Transverse colon (tissue), 4 donors: ENCODE results near the gene ZNF76. TPM values are rescaled to one million over a fixed set of nuclear protein-coding genes. Genes with fewer than 3 reads are reported as not detected.
"Not testable (repeated sequence)": the region's sequence is repeated elsewhere in the genome, so short reads cannot be mapped to it uniquely, and the experiment has no call there.

Source experiments
- DNase-seq: peaks from one replicate; pipeline ENCODE4 v3.0.0-alpha.2; 2019
- H3K27ac ChIP-seq, 4 donors: fragments of 200-600 bp; sonication (generic); 2 replicates each; pipeline ENCODE4 v1.5.1; 2016 to 2018; ENCODE audit warnings: inconsistent platforms in 4 of 4
- H3K27me3 ChIP-seq: fragments of 200-600 bp; sonication (generic); 2 replicates; pipeline ENCODE4 v1.5.1; 2017; ENCODE audit warnings: inconsistent platforms
- H3K36me3 ChIP-seq, 4 donors: fragments of 200-600 bp; sonication (generic); 2 replicates each; pipeline ENCODE4 v1.5.1; 2017 to 2019; ENCODE audit warnings: inconsistent platforms in 4 of 4
- H3K4me1 ChIP-seq, 4 donors: fragments of 200-600 bp; sonication (generic); 2 replicates each; pipeline ENCODE4 v1.5.1; 2017 to 2020; ENCODE audit warnings: inconsistent platforms in 4 of 4
- H3K4me3 ChIP-seq, 4 donors: fragments of 200-600 bp; sonication (generic); 1 replicate in 1 of 4; 2 replicates in 3 of 4; pipeline versions ENCODE4 v1.5.1 to v1.6.1; 2017 to 2019; ENCODE audit warnings: inconsistent platforms in 4 of 4
- H3K9me3 ChIP-seq, 2 donors: fragments of 200-600 bp; sonication (generic); 2 replicates each; pipeline ENCODE4 v1.5.1; 2017 to 2019; ENCODE audit warnings: inconsistent platforms in 2 of 2
- CTCF ChIP-seq, 5 experiments: fragments of 200-600 bp in 3 of 5; fragments of 450-650 bp in 2 of 5; sonication (generic) in 3 of 5; IDR thresholded peaks; 1 replicate in 2 of 5; 2 replicates in 3 of 5; pipeline ENCODE4 v1.5.1; 2016 to 2017; ENCODE audit warnings: antibody characterized with exemption in 5 of 5, inconsistent platforms in 3 of 5, mild to moderate bottlenecking in 2 of 5, moderate library complexity in 1 of 5
- EP300 ChIP-seq: sonication (generic); formaldehyde crosslinking; IDR thresholded peaks from one replicate; pipeline ENCODE4 v1.6.1; 2017; ENCODE audit warnings: antibody characterized with exemption, low read depth
- POLR2A ChIP-seq: fragments of 450-650 bp; IDR thresholded peaks from one replicate; pipeline ENCODE4 v1.6.1; 2016; ENCODE audit warnings: antibody characterized with exemption, mild to moderate bottlenecking, moderate library complexity
- POLR2AphosphoS5 ChIP-seq, 3 donors: sonication (generic); formaldehyde crosslinking; IDR thresholded peaks; one replicate each; pipeline ENCODE4 v1.6.1; 2016; ENCODE audit warnings: antibody characterized with exemption in 3 of 3
- WGBS, 2 donors: methylation state at CpG; one replicate each; pipeline ENCODE4 v1.1.5; 2018; ENCODE audit warnings: low coverage in 1 of 2; 5-methylcytosine and 5-hydroxymethylcytosine counted together
- in situ Hi-C, 4 donors: fragments of 200-750 bp; cut with MboI; loops; one replicate each; pipeline versions ENCODE4 v1.15.0 to v1.15.1; 2017; ENCODE audit warnings: low sequenced_read_pairs in 3 of 4, low pct_ligation_motif_present in 1 of 4, low pct_unique_long_range_greater_than_20kb in 1 of 4
- intact Hi-C: fragments of 100-400 bp; cut with DNase I; formaldehyde crosslinking; loops from one replicate; pipeline ENCODE4 v1.15.1; 2023; ENCODE audit warnings: low total_unique reads
- total RNA-seq, 4 donors: library from RNA; depleted of rRNA; stranded (reverse); fragments of >200 nt; gene quantifications; one replicate each; pipeline ENCODE4 v1.1.0, GENCODE V29; 2016

ZNF76 gene
- total RNA-seq, 4 donors from 2014 or later = 30.2 to 59.3 (median 35.1) TPM

- 85 to 95% methylated on average over 5 to 8 of the region's 8 CpGs for WGBS, 2 donors
- DNase-seq = no peak
- intact Hi-C loops (no loop called here), in situ Hi-C loops (loop anchor here in 1 of 4 donors (25.0 kb wide), 1 partner anchor 132 kb away; no protein-coding TSS in a partner anchor)
- Histone ChIP-seq H3K4me1 (peaks cover 0 to 20% (median 9%) of the 10 kb centered on the region in 4 donors), H3K36me3 (no peaks in the 10 kb centered on the region), H3K27me3 (no peaks in the 10 kb centered on the region), H3K4me3 (no peak overlapping the region), H3K9me3 (no peaks in the 10 kb centered on the region), H3K27ac (no peak overlapping the region)
- TF ChIP-seq CTCF (IDR thresholded peaks at IDR 0.05) (no peak), POLR2AphosphoS5 (IDR thresholded peaks at IDR 0.05) (no peak), POLR2A (no peak), EP300 (no peak)
Observed at GRCh38 chr6:35305117-35305516, 45.6 kb downstream of the ZNF76 start.

GRCh38 chr6:35307138-35307537, 47.6 kb downstream of the ZNF76 start:
- H3K27ac ChIP-seq, intact Hi-C loops, H3K9me3 ChIP-seq, H3K4me3 ChIP-seq, H3K36me3 ChIP-seq, H3K27me3 ChIP-seq, DNase-seq: not testable (repeated sequence)
- H3K4me1 ChIP-seq = peaks cover 0 to 34% (median 9%) of the 10 kb centered on the region in 4 donors
- 93% methylated on average over 3 to 15 of the region's 15 CpGs for WGBS, 2 donors
- in situ Hi-C loops = loop anchor here in 1 of 4 donors (25.0 kb wide), 1 partner anchor 130 kb away; no protein-coding TSS in a partner anchor

GRCh38 chr6:35308543-35308942, 49.0 kb downstream of the ZNF76 start:
- intact Hi-C loops, H3K9me3 ChIP-seq, H3K27me3 ChIP-seq, DNase-seq, H3K4me3 ChIP-seq, H3K27ac ChIP-seq, H3K36me3 ChIP-seq: not testable (repeated sequence)
- WGBS, 2 donors = 88 to 98% methylated on average over 1 to 2 of the region's 2 CpGs
- peaks cover 0 to 32% (median 0%) of the 10 kb centered on the region in 4 donors for H3K4me1 ChIP-seq
- in situ Hi-C loops = loop anchor here in 1 of 4 donors (25.0 kb wide), 1 partner anchor 129 kb away; no protein-coding TSS in a partner anchor

- Histone ChIP-seq H3K27ac (peak overlapping the region in 1 of 4 donors; percentile 12), H3K36me3 (no peaks in the 10 kb centered on the region), H3K27me3 (no peaks in the 10 kb centered on the region), H3K4me1 (peaks cover 0 to 29% (median 0%) of the 10 kb centered on the region in 4 donors), H3K9me3 (no peaks in the 10 kb centered on the region), H3K4me3 (no peak overlapping the region)
- DNase-seq = no peak
- no peak for TF ChIP-seq POLR2AphosphoS5 (IDR thresholded peaks at IDR 0.05)
- TF ChIP-seq POLR2A = no peak
- TF ChIP-seq EP300 = no peak
- no peak for TF ChIP-seq CTCF (IDR thresholded peaks at IDR 0.05)
- intact Hi-C loops (no loop called here), in situ Hi-C loops (loop anchor here in 1 of 4 donors (25.0 kb wide), 1 partner anchor 128 kb away; no protein-coding TSS in a partner anchor)
- WGBS, 2 donors = 89 to 91% methylated on average over 4 to 9 of the region's 9 CpGs
Observed at GRCh38 chr6:35309611-35310264, 50.2 kb downstream of the ZNF76 start.

- intact Hi-C loops = no loop called here
- in situ Hi-C loops = loop anchor here in 1 of 4 donors (25.0 kb wide), 1 partner anchor 127 kb away; no protein-coding TSS in a partner anchor
Observed at GRCh38 chr6:35310265-35310831, 50.8 kb downstream of the ZNF76 start.

More at GRCh38 chr6:35310265-35310831, 50.8 kb downstream of the ZNF76 start:
- Histone ChIP-seq H3K27me3 (no peaks in the 10 kb centered on the region), H3K4me3 (no peak overlapping the region), H3K36me3 (no peaks in the 10 kb centered on the region), H3K9me3 (no peaks in the 10 kb centered on the region), H3K4me1 (peaks cover 0 to 29% (median 0%) of the 10 kb centered on the region in 4 donors), H3K27ac (peak overlapping the region in 2 of 4 donors; percentile 12 to 70)
- no peak for DNase-seq
- TF ChIP-seq CTCF (IDR thresholded peaks at IDR 0.05) (no peak), POLR2A (no peak), POLR2AphosphoS5 (IDR thresholded peaks at IDR 0.05) (no peak), EP300 (no peak)
- WGBS, 2 donors = 82 to 83% methylated on average over 4 to 6 of the region's 6 CpGs
